MM.1S (cell line): ENCODE data around the gene PPL.

ENCODE experiments used
- DNase-seq: peaks from one replicate; pipeline ENCODE4 v3.0.0-alpha.2; 2015
- H2AFZ ChIP-seq: fragments of 300-600 bp; sonication (generic); 2 replicates; pipeline ENCODE4 v1.6.0; 2016; ENCODE audit warnings: antibody characterized with exemption, low read length
- H3F3A ChIP-seq: fragments of 300-600 bp; sonication (generic); 2 replicates; pipeline ENCODE4 v1.6.1; 2016; ENCODE audit warnings: mild to moderate bottlenecking, antibody characterized with exemption, low read length, moderate library complexity, mixed read lengths; ENCODE audit not compliant: insufficient read depth
- H3K27ac ChIP-seq: fragments of 300-600 bp; sonication (generic); 2 replicates; pipeline ENCODE4 v1.5.1; 2016; ENCODE audit warnings: mild to moderate bottlenecking, low read length
- H3K27me3 ChIP-seq: fragments of 300-600 bp; sonication (generic); replicated peaks from 2 replicates; pipeline ENCODE4 v1.6.0; 2016; ENCODE audit warnings: low read length; ENCODE audit not compliant: insufficient read depth
- H3K36me3 ChIP-seq: fragments of 300-600 bp; sonication (generic); replicated peaks from 2 replicates; pipeline ENCODE4 v1.6.1; 2016; ENCODE audit warnings: mild to moderate bottlenecking, low read length, mixed read lengths; ENCODE audit not compliant: insufficient read depth
- H3K4me1 ChIP-seq: fragments of 300-600 bp; sonication (generic); 2 replicates; pipeline ENCODE4 v1.6.1; 2016; ENCODE audit warnings: low read length, mixed read lengths
- H3K4me2 ChIP-seq: fragments of 300-600 bp; sonication (generic); 2 replicates; pipeline ENCODE4 v1.6.0; 2016; ENCODE audit warnings: low read depth, low read length
- H3K4me3 ChIP-seq: fragments of 300-600 bp; sonication (generic); 2 replicates; pipeline ENCODE4 v1.5.1; 2016; ENCODE audit warnings: low read length, mixed read lengths
- H3K79me2 ChIP-seq: fragments of 300-600 bp; sonication (generic); 2 replicates; pipeline ENCODE4 v1.6.1; 2016; ENCODE audit warnings: mixed run types, low read length, mixed read lengths
- H3K9ac ChIP-seq: fragments of 300-600 bp; sonication (generic); 2 replicates; pipeline ENCODE4 v1.6.1; 2016; ENCODE audit warnings: low read length, mixed read lengths
- H3K9me2 ChIP-seq: fragments of 300-600 bp; sonication (generic); replicated peaks from 2 replicates; pipeline ENCODE4 v1.6.1; 2016; ENCODE audit warnings: mild to moderate bottlenecking, low read length, mixed read lengths; ENCODE audit not compliant: insufficient read depth
- H3K9me3 ChIP-seq: fragments of 300-600 bp; sonication (generic); replicated peaks from 2 replicates; pipeline ENCODE4 v1.6.1; 2016; ENCODE audit warnings: mild to moderate bottlenecking, low read length, mixed read lengths; ENCODE audit not compliant: insufficient read depth
- H4K20me1 ChIP-seq: fragments of 300-600 bp; sonication (generic); 2 replicates; pipeline ENCODE4 v1.6.1; 2016; ENCODE audit warnings: mild to moderate bottlenecking, low read length, moderate library complexity, mixed read lengths; ENCODE audit not compliant: insufficient read depth
- CTCF ChIP-seq: fragments of 300-600 bp; sonication (generic); IDR thresholded peaks from 2 replicates; pipeline ENCODE4 v1.5.1; 2016; ENCODE audit warnings: antibody characterized with exemption, low read length, mixed read lengths
- EZH2 ChIP-seq: fragments of 300-600 bp; sonication (generic); optimal IDR thresholded peaks from 2 replicates; pipeline ENCODE3; 2017; ENCODE audit warnings: low read depth, mild to moderate bottlenecking, antibody characterized with exemption, low read length, mixed read lengths
- EZH2phosphoT487 ChIP-seq: fragments of 300-600 bp; sonication (generic); IDR thresholded peaks from 2 replicates; pipeline ENCODE4 v1.6.1; 2018; ENCODE audit warnings: antibody characterized with exemption, low read length

The PPL gene

GRCh38 chr16:4910828-4911227 is 26.1 kb downstream of the PPL start:
- Histone ChIP-seq H2AFZ (no peak overlapping the region), H3K4me3 (no peak overlapping the region), H3K27me3 (peaks cover 2% of the 10 kb centered on the region; the same call in 1 of the 2 replicates), H3K9me2 (no peaks in the 10 kb centered on the region), H3K27ac (no peak overlapping the region), H3K4me1 (no peaks in the 10 kb centered on the region), H3K9me3 (no peaks in the 10 kb centered on the region), H3F3A (no peaks in the 10 kb centered on the region), H3K36me3 (no peaks in the 10 kb centered on the region), H4K20me1 (no peaks in the 10 kb centered on the region), H3K9ac (no peak overlapping the region), H3K4me2 (no peak overlapping the region), H3K79me2 (no peaks in the 10 kb centered on the region)
- no peak for DNase-seq
- no peak for TF ChIP-seq EZH2phosphoT487
- no peak for TF ChIP-seq EZH2
- TF ChIP-seq CTCF: no peak

- DNase-seq: no peak
- no peak overlapping the region for H2AFZ ChIP-seq
- no peaks in the 10 kb centered on the region for H3K9me3 ChIP-seq
- H3K4me1 ChIP-seq: no peaks in the 10 kb centered on the region
- H4K20me1 ChIP-seq: no peaks in the 10 kb centered on the region
- no peak overlapping the region for H3K27ac ChIP-seq
- no peak overlapping the region for H3K4me3 ChIP-seq
- H3K9ac ChIP-seq: no peak overlapping the region
- no peaks in the 10 kb centered on the region for H3K9me2 ChIP-seq
- peaks cover 12% of the 10 kb centered on the region for H3K27me3 ChIP-seq
- TF ChIP-seq EZH2: no peak
- no peak for TF ChIP-seq EZH2phosphoT487
- no peak for TF ChIP-seq CTCF
- no peaks in the 10 kb centered on the region for H3F3A ChIP-seq
- H3K4me2 ChIP-seq: no peak overlapping the region
- no peaks in the 10 kb centered on the region for H3K79me2 ChIP-seq
- H3K36me3 ChIP-seq: no peaks in the 10 kb centered on the region
Measured at GRCh38 chr16:4909825-4910224, 27.1 kb downstream of the PPL start.

GRCh38 chr16:4908854-4909401 is 28.0 kb downstream of the PPL start:
- Histone ChIP-seq H3K27ac (no peak overlapping the region), H3F3A (no peaks in the 10 kb centered on the region), H3K9ac (no peak overlapping the region), H3K79me2 (no peaks in the 10 kb centered on the region), H2AFZ (no peak overlapping the region), H3K9me2 (no peaks in the 10 kb centered on the region), H3K27me3 (peaks cover 21% of the 10 kb centered on the region), H3K4me1 (no peaks in the 10 kb centered on the region), H4K20me1 (no peaks in the 10 kb centered on the region), H3K36me3 (no peaks in the 10 kb centered on the region), H3K4me2 (no peak overlapping the region), H3K4me3 (no peak overlapping the region), H3K9me3 (no peaks in the 10 kb centered on the region)
- no peak for TF ChIP-seq EZH2phosphoT487
- no peak for TF ChIP-seq EZH2
- TF ChIP-seq CTCF: no peak
- no peak for DNase-seq
